ENCODE data around the gene ETS1.

The ETS1 gene, protein sequence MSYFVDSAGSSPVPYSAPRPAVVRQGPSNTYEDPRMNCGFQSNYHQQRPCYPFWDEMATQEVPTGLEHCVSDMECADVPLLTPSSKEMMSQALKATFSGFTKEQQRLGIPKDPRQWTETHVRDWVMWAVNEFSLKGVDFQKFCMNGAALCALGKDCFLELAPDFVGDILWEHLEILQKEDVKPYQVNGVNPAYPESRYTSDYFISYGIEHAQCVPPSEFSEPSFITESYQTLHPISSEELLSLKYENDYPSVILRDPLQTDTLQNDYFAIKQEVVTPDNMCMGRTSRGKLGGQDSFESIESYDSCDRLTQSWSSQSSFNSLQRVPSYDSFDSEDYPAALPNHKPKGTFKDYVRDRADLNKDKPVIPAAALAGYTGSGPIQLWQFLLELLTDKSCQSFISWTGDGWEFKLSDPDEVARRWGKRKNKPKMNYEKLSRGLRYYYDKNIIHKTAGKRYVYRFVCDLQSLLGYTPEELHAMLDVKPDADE

DNA sequence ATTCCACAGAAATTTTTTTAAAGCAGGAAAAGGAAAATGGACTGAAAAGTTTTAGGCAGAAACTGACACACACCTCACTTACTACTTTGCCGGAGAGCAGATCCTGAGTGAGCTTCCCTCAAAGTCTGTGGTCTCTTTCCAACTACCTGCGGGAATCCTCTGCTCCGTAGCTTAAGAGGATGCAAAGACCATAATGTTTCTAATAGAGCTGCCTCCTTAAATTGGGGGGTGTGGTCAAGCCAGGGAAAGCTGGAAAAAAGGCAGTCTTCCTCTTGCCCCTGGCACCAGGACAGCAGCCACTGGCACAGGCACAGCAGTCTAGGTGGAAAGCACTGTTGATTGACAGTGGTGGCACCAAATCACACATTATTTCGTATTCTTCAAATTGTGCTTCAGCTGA is at the start of gene ETS1:
ETS1 (minus strand) TSS at position 144 of the 400 bp plus-strand sequence. CDS start 14,428 bp downstream, outside the sequence.
- H3K36me3 ChIP-seq (ENCODE audit: control insufficient read depth, insufficient read depth, low read length, severe bottlenecking), result no peaks in the 10 kb centered on the region
- H3K4me1 ChIP-seq (ENCODE audit: control insufficient read depth, insufficient read depth, low read length), result peaks cover 8% of the 10 kb centered on the region
- H3K27me3 ChIP-seq (replicated peaks; ENCODE audit: control insufficient read depth, insufficient read depth, low read length), result peaks cover 14% of the 10 kb centered on the region
- no peak within 1 kb of the TSS for H3K9ac ChIP-seq (ENCODE audit: low read length)
- no peak within 1 kb of the TSS for H3K4me3 ChIP-seq (ENCODE audit: low read length)
- peaks cover 6% of the 10 kb centered on the region for H3K9me3 ChIP-seq (ENCODE audit: control insufficient read depth, low read length)
- no peak for DNase-seq (ENCODE audit: low read depth)

DNA sequence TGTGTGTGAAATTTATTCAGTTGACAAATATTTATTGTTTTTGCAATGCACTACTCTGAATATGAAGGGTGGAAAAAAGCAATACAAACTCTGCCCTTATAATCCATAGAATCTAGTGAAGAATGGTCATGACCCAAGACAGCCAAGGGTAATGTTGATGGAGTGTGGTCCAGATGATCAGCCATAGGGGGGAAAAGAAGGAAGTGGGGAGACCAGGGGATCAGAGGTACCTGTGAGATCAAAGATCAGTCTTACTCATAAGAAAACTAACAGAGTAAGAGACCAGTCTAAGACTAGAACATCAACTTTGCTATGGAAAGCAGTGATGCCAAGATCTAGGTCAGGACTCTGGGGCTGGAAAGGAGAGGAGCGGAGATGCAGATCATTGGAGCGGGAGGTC is 47.0 kb upstream of the ETS1 start:
- no peaks in the 10 kb centered on the region for H3K36me3 ChIP-seq (ENCODE audit: control insufficient read depth, insufficient read depth, low read length, severe bottlenecking)
- DNase-seq (ENCODE audit: low read depth), result no peak
- H3K4me1 ChIP-seq (ENCODE audit: control insufficient read depth, insufficient read depth, low read length), result peaks cover 17% of the 10 kb centered on the region
- H3K27me3 ChIP-seq (replicated peaks; ENCODE audit: control insufficient read depth, insufficient read depth, low read length), result peaks cover 11% of the 10 kb centered on the region
- H3K4me3 ChIP-seq (ENCODE audit: low read length), result no peak overlapping the region
- peaks cover 3% of the 10 kb centered on the region for H3K9me3 ChIP-seq (ENCODE audit: control insufficient read depth, low read length)
- H3K9ac ChIP-seq (ENCODE audit: low read length), result no peak overlapping the region

DNA sequence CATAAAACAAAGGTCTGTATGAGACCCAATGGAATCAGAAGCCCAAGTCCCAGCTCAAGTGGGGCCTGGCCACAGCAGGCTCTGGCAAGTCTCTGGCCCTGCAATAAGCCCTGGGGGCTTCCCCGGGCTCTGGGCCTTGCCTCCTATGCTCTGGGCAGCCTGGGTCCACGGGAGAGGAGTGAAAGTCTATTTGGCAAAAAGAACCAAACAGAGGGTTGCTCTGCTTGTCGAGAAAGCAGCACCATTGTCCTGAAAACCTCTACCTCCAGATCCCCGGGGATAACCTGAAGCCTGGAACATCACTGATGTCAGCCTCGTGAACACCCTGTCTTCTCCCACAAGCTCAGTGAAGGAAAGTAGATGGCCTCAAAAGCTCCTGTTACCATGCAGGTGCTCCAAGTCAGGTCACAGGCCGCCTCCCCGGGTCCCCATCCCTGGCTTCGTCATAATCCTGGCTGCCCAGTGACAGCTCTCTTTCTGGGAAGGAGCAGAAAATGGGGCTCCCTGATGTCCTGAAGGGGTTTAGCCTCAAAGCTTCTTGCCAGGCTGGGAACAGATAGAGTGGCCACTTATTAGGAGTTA is 46.1 kb upstream of the ETS1 start:
- Histone ChIP-seq H3K4me1 (ENCODE audit: control insufficient read depth, insufficient read depth, low read length) (peaks cover 20% of the 10 kb centered on the region), H3K9ac (ENCODE audit: low read length) (no peak overlapping the region), H3K36me3 (ENCODE audit: control insufficient read depth, insufficient read depth, low read length, severe bottlenecking) (no peaks in the 10 kb centered on the region), H3K27me3 (replicated peaks; ENCODE audit: control insufficient read depth, insufficient read depth, low read length) (peaks cover 11% of the 10 kb centered on the region), H3K9me3 (ENCODE audit: control insufficient read depth, low read length) (no peaks in the 10 kb centered on the region), H3K4me3 (ENCODE audit: low read length) (no peak overlapping the region)
- DNase-seq (ENCODE audit: low read depth), result no peak

DNA sequence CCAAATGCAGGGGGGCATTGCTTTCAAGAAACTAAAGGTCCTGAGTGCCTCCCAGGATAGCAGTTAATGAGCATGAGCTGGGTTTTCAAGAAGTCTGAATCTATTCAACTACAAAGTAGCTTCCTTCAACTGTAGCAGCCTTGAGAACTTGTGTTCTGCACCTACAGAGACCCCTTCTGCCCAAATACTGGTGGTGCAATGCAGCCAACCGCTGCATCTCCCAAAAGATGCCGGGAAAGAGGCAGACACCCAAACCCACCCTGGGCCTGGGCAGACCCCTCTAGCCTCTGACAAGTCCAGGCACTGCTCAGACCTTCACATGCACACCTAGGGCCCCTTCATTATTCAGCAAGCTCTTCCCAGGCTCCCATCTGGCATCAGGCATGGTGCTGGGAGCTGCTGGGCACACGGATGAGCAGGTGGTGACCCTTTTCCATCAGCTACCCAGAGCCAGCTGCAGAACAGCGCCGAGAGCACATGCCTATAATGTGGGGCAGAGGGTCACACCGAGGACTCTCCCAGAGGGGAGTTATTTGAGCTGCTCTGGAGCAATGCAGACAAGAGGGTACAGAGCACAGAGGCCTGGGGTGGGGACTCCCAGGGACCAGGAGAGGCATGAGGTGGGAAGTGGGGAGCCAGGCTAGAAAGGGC is 44.9 kb upstream of the ETS1 start:
- Histone ChIP-seq H3K9me3 (ENCODE audit: control insufficient read depth, low read length) (no peaks in the 10 kb centered on the region), H3K4me1 (ENCODE audit: control insufficient read depth, insufficient read depth, low read length) (peaks cover 20% of the 10 kb centered on the region), H3K36me3 (ENCODE audit: control insufficient read depth, insufficient read depth, low read length, severe bottlenecking) (no peaks in the 10 kb centered on the region), H3K27me3 (replicated peaks; ENCODE audit: control insufficient read depth, insufficient read depth, low read length) (peaks cover 8% of the 10 kb centered on the region), H3K4me3 (ENCODE audit: low read length) (no peak overlapping the region), H3K9ac (ENCODE audit: low read length) (no peak overlapping the region)
- peak; percentile 80 for DNase-seq (ENCODE audit: low read depth)

DNA sequence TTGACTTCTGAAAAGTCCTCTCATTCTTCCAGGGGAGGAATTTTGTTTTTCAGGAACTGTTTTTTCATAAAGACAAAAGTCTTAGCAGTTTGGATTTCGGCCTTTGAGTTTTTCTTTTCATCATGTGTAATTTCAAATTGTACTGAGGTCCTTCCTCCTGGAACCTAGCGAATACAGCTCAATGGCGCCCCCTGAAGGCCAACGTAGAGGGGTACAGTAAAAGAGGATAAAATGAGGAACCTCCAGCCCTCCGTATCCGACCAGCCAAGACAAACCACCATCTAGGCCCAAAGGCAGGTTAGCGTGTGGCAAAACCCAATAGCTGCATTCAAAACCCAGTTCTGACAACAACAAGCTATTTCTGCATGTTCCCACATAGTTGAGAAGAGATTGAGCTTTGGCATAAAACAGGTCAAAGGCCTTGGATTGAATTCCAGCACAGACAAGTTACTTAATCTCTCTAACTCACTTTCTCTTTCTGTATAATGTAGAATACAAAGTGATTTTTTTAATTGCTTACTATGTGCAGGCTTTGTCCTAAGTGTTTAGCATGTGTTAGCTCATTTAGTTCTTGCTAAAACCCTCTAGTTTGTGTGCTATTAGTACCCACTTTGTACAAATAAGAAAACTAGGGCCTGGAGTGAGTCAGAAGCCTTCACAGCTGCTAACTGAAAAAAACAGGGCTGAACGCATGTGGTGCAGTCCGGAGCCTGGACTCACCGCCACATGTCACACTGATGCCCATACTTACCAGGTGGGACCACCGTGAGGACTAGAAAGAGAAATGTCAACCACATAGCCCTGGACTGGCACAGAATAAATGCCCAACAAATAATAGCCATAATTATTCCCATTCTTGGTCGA is 43.2 kb upstream of the ETS1 start:
- Histone ChIP-seq H3K9me3 (ENCODE audit: control insufficient read depth, low read length) (no peaks in the 10 kb centered on the region), H3K9ac (ENCODE audit: low read length) (peak overlapping the region; percentile 81), H3K4me3 (ENCODE audit: low read length) (peak overlapping the region; percentile 28), H3K27me3 (replicated peaks; ENCODE audit: control insufficient read depth, insufficient read depth, low read length) (no peaks in the 10 kb centered on the region), H3K36me3 (ENCODE audit: control insufficient read depth, insufficient read depth, low read length, severe bottlenecking) (no peaks in the 10 kb centered on the region), H3K4me1 (ENCODE audit: control insufficient read depth, insufficient read depth, low read length) (peaks cover 20% of the 10 kb centered on the region)
- peak; percentile 94 for DNase-seq (ENCODE audit: low read depth)

DNA sequence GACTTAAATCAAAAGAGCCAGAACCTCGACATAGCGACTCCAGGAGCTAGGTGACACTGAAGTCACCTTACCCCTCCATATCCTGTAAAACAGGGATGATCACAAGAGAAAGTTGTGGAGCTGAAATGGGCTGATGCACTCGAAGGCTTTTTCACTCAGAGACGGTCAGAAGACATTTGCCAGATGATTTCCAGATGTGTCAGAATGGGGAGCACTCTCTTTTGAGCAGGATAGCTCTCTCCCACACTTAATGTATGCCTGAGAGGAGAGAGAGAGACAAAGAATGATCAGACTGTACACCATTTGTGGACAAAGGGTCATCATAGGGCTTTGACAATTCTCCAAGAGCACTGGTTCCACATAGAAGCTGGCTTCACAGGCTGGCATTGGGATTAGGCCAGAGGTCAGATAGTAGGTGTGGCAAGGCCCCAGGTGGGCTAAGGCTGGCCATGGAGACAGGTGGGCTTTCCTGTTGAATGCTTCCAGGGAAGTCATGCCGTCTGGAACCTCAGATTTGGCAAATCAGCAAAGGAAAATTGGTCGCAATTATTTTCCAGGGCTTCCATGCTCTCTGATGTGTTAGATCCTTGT is 42.3 kb upstream of the ETS1 start:
- no peaks in the 10 kb centered on the region for H3K27me3 ChIP-seq (replicated peaks; ENCODE audit: control insufficient read depth, insufficient read depth, low read length)
- H3K36me3 ChIP-seq (ENCODE audit: control insufficient read depth, insufficient read depth, low read length, severe bottlenecking), result no peaks in the 10 kb centered on the region
- H3K9ac ChIP-seq (ENCODE audit: low read length), result peak overlapping the region; percentile 81
- H3K4me3 ChIP-seq (ENCODE audit: low read length), result no peak overlapping the region
- no peak for DNase-seq (ENCODE audit: low read depth)
- peaks cover 20% of the 10 kb centered on the region for H3K4me1 ChIP-seq (ENCODE audit: control insufficient read depth, insufficient read depth, low read length)
- H3K9me3 ChIP-seq (ENCODE audit: control insufficient read depth, low read length), result no peaks in the 10 kb centered on the region

DNA sequence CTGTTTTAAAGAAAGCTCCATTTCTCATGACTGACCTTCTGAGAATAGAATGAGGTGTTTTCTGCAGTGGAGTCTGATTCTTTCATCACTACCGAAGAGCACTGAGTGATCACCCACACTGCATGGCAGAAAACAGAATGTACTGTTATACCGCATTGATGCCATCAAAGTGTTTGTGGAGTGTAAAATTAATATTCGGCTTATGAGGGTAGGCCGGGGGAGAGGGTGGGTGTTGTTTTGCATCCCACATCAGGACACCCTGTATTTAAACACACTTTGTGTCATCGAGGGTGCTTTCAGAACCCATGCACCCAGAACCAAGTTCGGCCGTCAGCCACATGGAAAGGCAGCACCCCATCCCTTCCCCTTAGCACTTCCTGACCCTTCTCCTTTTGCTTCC is 41.3 kb upstream of the ETS1 start:
- DNase-seq (ENCODE audit: low read depth), result no peak
- Histone ChIP-seq H3K9me3 (ENCODE audit: control insufficient read depth, low read length) (no peaks in the 10 kb centered on the region), H3K36me3 (ENCODE audit: control insufficient read depth, insufficient read depth, low read length, severe bottlenecking) (no peaks in the 10 kb centered on the region), H3K4me3 (ENCODE audit: low read length) (no peak overlapping the region), H3K9ac (ENCODE audit: low read length) (no peak overlapping the region), H3K4me1 (ENCODE audit: control insufficient read depth, insufficient read depth, low read length) (peaks cover 20% of the 10 kb centered on the region), H3K27me3 (replicated peaks; ENCODE audit: control insufficient read depth, insufficient read depth, low read length) (no peaks in the 10 kb centered on the region)

DNA sequence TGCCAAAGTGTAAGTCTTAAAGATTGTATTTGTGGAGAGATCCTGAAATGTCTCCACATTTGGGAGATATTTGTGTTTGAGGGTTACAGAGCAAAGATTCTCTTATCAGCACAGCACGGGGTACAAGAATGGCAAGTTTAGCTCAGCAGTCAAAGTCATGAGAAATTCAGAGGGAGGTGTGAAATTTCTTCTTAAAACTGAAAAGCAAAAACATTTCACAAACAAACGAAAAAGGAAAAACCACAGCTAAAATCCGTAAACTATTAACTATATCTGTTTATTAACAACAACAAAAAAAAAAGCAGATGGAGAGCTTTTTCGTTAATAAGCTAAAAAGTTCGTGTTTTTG is 40.9 kb upstream of the ETS1 start:
- Histone ChIP-seq H3K36me3 (ENCODE audit: control insufficient read depth, insufficient read depth, low read length, severe bottlenecking) (no peaks in the 10 kb centered on the region), H3K9ac (ENCODE audit: low read length) (no peak overlapping the region), H3K4me3 (ENCODE audit: low read length) (no peak overlapping the region), H3K27me3 (replicated peaks; ENCODE audit: control insufficient read depth, insufficient read depth, low read length) (no peaks in the 10 kb centered on the region), H3K4me1 (ENCODE audit: control insufficient read depth, insufficient read depth, low read length) (peaks cover 20% of the 10 kb centered on the region), H3K9me3 (ENCODE audit: control insufficient read depth, low read length) (no peaks in the 10 kb centered on the region)
- no peak for DNase-seq (ENCODE audit: low read depth)

DNA sequence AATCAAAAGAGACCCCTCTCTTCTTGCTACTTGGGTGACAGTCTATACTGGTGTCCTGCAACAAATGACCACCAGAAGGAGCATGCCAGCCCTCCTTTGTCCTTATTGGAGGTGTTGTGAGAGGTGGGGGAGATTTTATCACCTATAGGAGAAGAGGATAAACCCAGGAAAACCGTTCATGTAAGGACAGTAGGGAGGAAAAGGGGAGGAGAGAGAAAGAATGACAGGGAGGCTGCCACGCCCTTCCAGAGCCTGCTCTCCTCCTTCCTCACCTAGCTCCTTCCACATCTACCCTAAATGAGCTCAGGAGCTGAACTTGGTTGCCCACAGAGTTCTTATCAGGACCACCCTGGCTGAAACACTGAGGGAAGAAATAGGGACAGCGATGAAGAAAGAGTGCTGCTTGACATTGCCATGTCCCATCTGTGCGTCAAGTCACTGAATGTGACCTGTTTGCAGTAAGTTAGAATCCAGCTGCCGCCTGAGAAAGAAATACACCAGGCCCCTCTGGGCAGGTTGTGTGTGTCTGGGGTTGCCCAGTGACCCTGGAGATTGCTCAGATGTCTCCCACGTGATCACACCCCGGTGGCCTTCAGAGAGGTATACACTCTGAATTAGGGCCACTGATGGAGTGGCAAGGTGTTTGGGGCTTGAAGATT is 40.4 kb upstream of the ETS1 start:
- H3K9me3 ChIP-seq (ENCODE audit: control insufficient read depth, low read length), result no peaks in the 10 kb centered on the region
- no peak overlapping the region for H3K4me3 ChIP-seq (ENCODE audit: low read length)
- peaks cover 20% of the 10 kb centered on the region for H3K4me1 ChIP-seq (ENCODE audit: control insufficient read depth, insufficient read depth, low read length)
- DNase-seq (ENCODE audit: low read depth), result no peak
- H3K36me3 ChIP-seq (ENCODE audit: control insufficient read depth, insufficient read depth, low read length, severe bottlenecking), result no peaks in the 10 kb centered on the region
- no peak overlapping the region for H3K9ac ChIP-seq (ENCODE audit: low read length)
- H3K27me3 ChIP-seq (replicated peaks; ENCODE audit: control insufficient read depth, insufficient read depth, low read length), result no peaks in the 10 kb centered on the region

DNA sequence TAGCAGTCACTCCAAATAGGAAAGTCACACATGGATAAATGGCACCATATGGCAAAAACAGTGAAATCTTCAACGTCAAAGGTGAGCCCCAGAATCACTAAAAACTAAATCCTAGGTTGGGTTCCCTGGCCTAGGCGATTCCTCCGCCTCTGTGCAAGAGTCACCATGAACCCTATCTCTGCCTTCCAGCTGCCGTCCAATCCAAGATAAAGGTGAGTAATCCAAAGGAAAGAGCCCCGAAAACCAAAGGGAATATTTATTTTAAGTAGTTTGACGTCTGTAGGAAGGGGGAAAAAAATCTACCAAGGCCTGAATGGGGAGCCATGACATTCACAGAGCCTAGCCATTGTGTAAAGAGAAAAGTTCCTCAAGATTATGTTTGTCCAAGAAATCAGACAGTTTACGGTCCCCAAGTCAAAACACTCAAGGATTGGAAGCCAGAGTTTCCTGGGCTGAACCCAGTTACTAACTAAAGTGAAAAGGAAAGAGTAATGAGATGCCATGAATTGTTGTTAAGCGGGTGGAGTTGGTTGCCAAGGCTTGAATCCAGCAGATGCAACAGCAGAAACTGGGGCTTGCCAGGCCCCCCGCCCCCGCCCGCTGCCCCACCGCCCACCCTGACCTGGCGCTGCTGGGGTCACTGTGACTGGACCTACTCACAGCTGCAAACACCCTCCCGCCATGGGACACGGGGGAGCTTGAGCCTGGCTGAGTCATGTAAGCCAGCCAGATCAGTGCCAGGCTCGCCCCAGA is 39.7 kb upstream of the ETS1 start:
- H3K4me3 ChIP-seq (ENCODE audit: low read length), result no peak overlapping the region
- no peaks in the 10 kb centered on the region for H3K9me3 ChIP-seq (ENCODE audit: control insufficient read depth, low read length)
- H3K36me3 ChIP-seq (ENCODE audit: control insufficient read depth, insufficient read depth, low read length, severe bottlenecking), result no peaks in the 10 kb centered on the region
- peaks cover 27% of the 10 kb centered on the region for H3K4me1 ChIP-seq (ENCODE audit: control insufficient read depth, insufficient read depth, low read length)
- DNase-seq (ENCODE audit: low read depth), result no peak
- no peak overlapping the region for H3K9ac ChIP-seq (ENCODE audit: low read length)
- no peaks in the 10 kb centered on the region for H3K27me3 ChIP-seq (replicated peaks; ENCODE audit: control insufficient read depth, insufficient read depth, low read length)
